PC-9 (cell line): ENCODE results near the gene LEFTY1.
A peak's percentile ranks its signal among the peaks of the same experiment; 100 is the strongest.

Experiments
- EZH2 ChIP-seq: fragments of 200-600 bp; sonication (generic); IDR thresholded peaks from 2 replicates; pipeline ENCODE4 v1.8.0; 2017; ENCODE audit warnings: antibody characterized with exemption, low read depth
- TF ChIP-seq, protein P1 (sequence below): fragments of 200-600 bp; sonication (generic); conservative IDR thresholded peaks from 2 replicates; pipeline ENCODE4 v1.6.1; 2017; ENCODE audit warnings: mixed run types, antibody characterized with exemption, mild to moderate bottlenecking, moderate library complexity

- TF ChIP-seq, protein P1, sequence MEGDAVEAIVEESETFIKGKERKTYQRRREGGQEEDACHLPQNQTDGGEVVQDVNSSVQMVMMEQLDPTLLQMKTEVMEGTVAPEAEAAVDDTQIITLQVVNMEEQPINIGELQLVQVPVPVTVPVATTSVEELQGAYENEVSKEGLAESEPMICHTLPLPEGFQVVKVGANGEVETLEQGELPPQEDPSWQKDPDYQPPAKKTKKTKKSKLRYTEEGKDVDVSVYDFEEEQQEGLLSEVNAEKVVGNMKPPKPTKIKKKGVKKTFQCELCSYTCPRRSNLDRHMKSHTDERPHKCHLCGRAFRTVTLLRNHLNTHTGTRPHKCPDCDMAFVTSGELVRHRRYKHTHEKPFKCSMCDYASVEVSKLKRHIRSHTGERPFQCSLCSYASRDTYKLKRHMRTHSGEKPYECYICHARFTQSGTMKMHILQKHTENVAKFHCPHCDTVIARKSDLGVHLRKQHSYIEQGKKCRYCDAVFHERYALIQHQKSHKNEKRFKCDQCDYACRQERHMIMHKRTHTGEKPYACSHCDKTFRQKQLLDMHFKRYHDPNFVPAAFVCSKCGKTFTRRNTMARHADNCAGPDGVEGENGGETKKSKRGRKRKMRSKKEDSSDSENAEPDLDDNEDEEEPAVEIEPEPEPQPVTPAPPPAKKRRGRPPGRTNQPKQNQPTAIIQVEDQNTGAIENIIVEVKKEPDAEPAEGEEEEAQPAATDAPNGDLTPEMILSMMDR: peak; percentile 81
- TF ChIP-seq EZH2: no peak
Observed at GRCh38 chr1:225845571-225846259, 43.2 kb downstream of the LEFTY1 start.
